Suprapubic skin (tissue), 4 donors: Measurements from ENCODE around the gene WDR62. TPM values are rescaled to one million over a fixed set of nuclear protein-coding genes. Genes with fewer than 3 reads are reported as not detected.
A peak's percentile ranks its signal among the peaks of the same experiment; 100 is the strongest.
"Not testable (repeated sequence)": the region's sequence is repeated elsewhere in the genome, so short reads cannot be mapped to it uniquely, and the experiment has no call there.

Experiments used
- DNase-seq, 2 donors: peaks; one replicate each; pipeline ENCODE4 v3.0.0-alpha.2; 2019; ENCODE audit warnings: low spot score in 2 of 2
- H3K27ac ChIP-seq: fragments of 200-600 bp; sonication (generic); one replicate; pipeline ENCODE4 v1.5.1; 2019
- H3K27me3 ChIP-seq: fragments of 200-600 bp; sonication (generic); one replicate; pipeline ENCODE4 v1.5.1; 2019
- H3K36me3 ChIP-seq: fragments of 200-600 bp; sonication (generic); one replicate; pipeline ENCODE4 v1.5.1; 2019
- H3K4me1 ChIP-seq: fragments of 200-600 bp; sonication (generic); one replicate; pipeline ENCODE4 v1.5.1; 2019
- H3K4me3 ChIP-seq: fragments of 200-600 bp; sonication (generic); one replicate; pipeline ENCODE4 v1.5.1; 2019; ENCODE audit warnings: mild to moderate bottlenecking
- H3K9me3 ChIP-seq: fragments of 200-600 bp; sonication (generic); one replicate; pipeline ENCODE4 v1.5.1; 2019
- CTCF ChIP-seq, 2 donors: fragments of 200-600 bp in 1 of 2; fragments of 450-650 bp in 1 of 2; sonication (generic) in 1 of 2; IDR thresholded peaks; one replicate each; pipeline ENCODE4 v1.5.1; 2016 to 2019; ENCODE audit warnings: antibody characterized with exemption in 2 of 2, mild to moderate bottlenecking in 1 of 2, moderate library complexity in 1 of 2
- EP300 ChIP-seq: sonication (generic); formaldehyde crosslinking; IDR thresholded peaks from one replicate; pipeline ENCODE4 v1.6.1; 2017; ENCODE audit warnings: antibody characterized with exemption
- POLR2A ChIP-seq, 2 donors: fragments of 450-650 bp; IDR thresholded peaks; one replicate each; pipeline ENCODE4 v1.6.1; 2017; ENCODE audit warnings: antibody characterized with exemption in 2 of 2, mild to moderate bottlenecking in 2 of 2, moderate library complexity in 2 of 2
- POLR2AphosphoS5 ChIP-seq, 3 donors: sonication (generic); formaldehyde crosslinking; IDR thresholded peaks; one replicate each; pipeline ENCODE4 v1.6.1; 2017; ENCODE audit warnings: antibody characterized with exemption in 3 of 3
- WGBS: methylation state at CpG from one replicate; pipeline ENCODE4 v1.1.5; 2018; 5-methylcytosine and 5-hydroxymethylcytosine counted together
- total RNA-seq, 4 donors: library from RNA; depleted of rRNA; stranded (reverse); fragments of >200 nt; gene quantifications; one replicate each; pipeline ENCODE4 v1.1.0, GENCODE V29; 2016

Gene WDR62
- total RNA-seq, 4 donors from 2014 or later, result 1.4 to 3.7 (median 1.8) TPM

- TF ChIP-seq EP300 (no peak), POLR2AphosphoS5 (IDR thresholded peaks at IDR 0.05) (no peak), CTCF (IDR thresholded peaks at IDR 0.05) (no peak), POLR2A (IDR thresholded peaks at IDR 0.05) (no peak)
- H3K9me3 ChIP-seq, result no peaks in the 10 kb centered on the region
- no peaks in the 10 kb centered on the region for H3K27me3 ChIP-seq
- peaks cover 19% of the 10 kb centered on the region for H3K4me1 ChIP-seq
- H3K4me3 ChIP-seq, result no peak overlapping the region
- no peak for DNase-seq
- peaks cover 62% of the 10 kb centered on the region for H3K36me3 ChIP-seq
- 89% methylated on average over 26 of the region's 26 CpGs for WGBS
- H3K27ac ChIP-seq, result no peak overlapping the region
Observed at GRCh38 chr19:36120092-36120983, 65.6 kb downstream of the WDR62 start.

- no peaks in the 10 kb centered on the region for H3K27me3 ChIP-seq
- no peak overlapping the region for H3K4me3 ChIP-seq
- 95% methylated on average over 18 of the region's 18 CpGs for WGBS
- H3K4me1 ChIP-seq, result peaks cover 15% of the 10 kb centered on the region
- H3K9me3 ChIP-seq, result no peaks in the 10 kb centered on the region
- TF ChIP-seq POLR2A (IDR thresholded peaks at IDR 0.05) (no peak), CTCF (IDR thresholded peaks at IDR 0.05) (no peak), POLR2AphosphoS5 (IDR thresholded peaks at IDR 0.05) (no peak), EP300 (no peak)
- peaks cover 69% of the 10 kb centered on the region for H3K36me3 ChIP-seq
- no peak overlapping the region for H3K27ac ChIP-seq
- DNase-seq, result no peak
Observed at GRCh38 chr19:36120984-36121358, 66.3 kb downstream of the WDR62 start.

GRCh38 chr19:36121486-36122124, 66.9 kb downstream of the WDR62 start:
- H3K9me3 ChIP-seq, result no peaks in the 10 kb centered on the region
- TF ChIP-seq POLR2AphosphoS5 (IDR thresholded peaks at IDR 0.05) (no peak), EP300 (no peak), POLR2A (IDR thresholded peaks at IDR 0.05) (no peak), CTCF (IDR thresholded peaks at IDR 0.05) (no peak)

GRCh38 chr19:36125557-36125956, 70.9 kb downstream of the WDR62 start:
- WGBS, result 65% methylated on average over 8 of the region's 9 CpGs
- no peaks in the 10 kb centered on the region for H3K9me3 ChIP-seq
- H3K27me3 ChIP-seq, result no peaks in the 10 kb centered on the region
- H3K27ac ChIP-seq, result no peak overlapping the region
- H3K4me1 ChIP-seq, result peaks cover 15% of the 10 kb centered on the region
- H3K4me3 ChIP-seq, result no peak overlapping the region
- no peak for DNase-seq
- H3K36me3 ChIP-seq, result peaks cover 52% of the 10 kb centered on the region
- TF ChIP-seq POLR2AphosphoS5 (IDR thresholded peaks at IDR 0.05) (no peak), EP300 (no peak), POLR2A (IDR thresholded peaks at IDR 0.05) (no peak), CTCF (IDR thresholded peaks at IDR 0.05) (no peak)

More at GRCh38 chr19:36121486-36122124, 66.9 kb downstream of the WDR62 start:
- no peak overlapping the region for H3K27ac ChIP-seq
- peaks cover 69% of the 10 kb centered on the region for H3K36me3 ChIP-seq
- no peak for DNase-seq
- WGBS, result 87% methylated on average over 49 of the region's 49 CpGs
- H3K4me1 ChIP-seq, result peaks cover 9% of the 10 kb centered on the region
- no peak overlapping the region for H3K4me3 ChIP-seq
- H3K27me3 ChIP-seq, result no peaks in the 10 kb centered on the region

- 13% methylated on average over 10 of the region's 10 CpGs for WGBS
- peaks cover 25% of the 10 kb centered on the region for H3K36me3 ChIP-seq
- H3K9me3 ChIP-seq, result no peaks in the 10 kb centered on the region
- peaks cover 24% of the 10 kb centered on the region for H3K4me1 ChIP-seq
- no peak for TF ChIP-seq CTCF (IDR thresholded peaks at IDR 0.05)
- no peak for TF ChIP-seq EP300
- no peak for TF ChIP-seq POLR2A (IDR thresholded peaks at IDR 0.05)
- no peak for TF ChIP-seq POLR2AphosphoS5 (IDR thresholded peaks at IDR 0.05)
- peak overlapping the region; percentile 52 for H3K4me3 ChIP-seq
- DNase-seq, result no peak
- H3K27ac ChIP-seq, result peak overlapping the region; percentile 87
- H3K27me3 ChIP-seq, result no peaks in the 10 kb centered on the region
Observed at GRCh38 chr19:36128392-36128736, 73.7 kb downstream of the WDR62 start.

- not testable (repeated sequence) for DNase-seq, H3K27me3 ChIP-seq, H3K27ac ChIP-seq, H3K36me3 ChIP-seq, H3K9me3 ChIP-seq, H3K4me3 ChIP-seq
- 61% methylated on average over 6 of the region's 6 CpGs for WGBS
- peaks cover 28% of the 10 kb centered on the region for H3K4me1 ChIP-seq
Observed at GRCh38 chr19:36131221-36131620, 76.5 kb downstream of the WDR62 start.

- H3K27me3 ChIP-seq, H3K36me3 ChIP-seq, H3K27ac ChIP-seq, H3K4me3 ChIP-seq, H3K9me3 ChIP-seq, DNase-seq: not testable (repeated sequence)
- peaks cover 35% of the 10 kb centered on the region for H3K4me1 ChIP-seq
- WGBS, result 93% methylated on average over 3 of the region's 4 CpGs
Observed at GRCh38 chr19:36134867-36135266, 80.2 kb downstream of the WDR62 start.
